HG02943 (cell line): Measurements from ENCODE around the gene CYB561.

Experiments
- ATAC-seq: cut with Tn5 transposase; IDR thresholded peaks from one replicate; pipeline ENCODE4 v1.9.1; 2021; ENCODE audit warnings: mild to moderate bottlenecking, low read depth, moderate library complexity; ENCODE audit not compliant: unreplicated experiment

CYB561 gene

GRCh38 chr17:63445954-63446752, at the start of gene CYB561:
TSS of gene CYB561 (minus strand) at chr17:63446306. CDS start at chr17:63437547, 8,759 bp downstream.
- ATAC-seq: peak; percentile 53

DNA sequence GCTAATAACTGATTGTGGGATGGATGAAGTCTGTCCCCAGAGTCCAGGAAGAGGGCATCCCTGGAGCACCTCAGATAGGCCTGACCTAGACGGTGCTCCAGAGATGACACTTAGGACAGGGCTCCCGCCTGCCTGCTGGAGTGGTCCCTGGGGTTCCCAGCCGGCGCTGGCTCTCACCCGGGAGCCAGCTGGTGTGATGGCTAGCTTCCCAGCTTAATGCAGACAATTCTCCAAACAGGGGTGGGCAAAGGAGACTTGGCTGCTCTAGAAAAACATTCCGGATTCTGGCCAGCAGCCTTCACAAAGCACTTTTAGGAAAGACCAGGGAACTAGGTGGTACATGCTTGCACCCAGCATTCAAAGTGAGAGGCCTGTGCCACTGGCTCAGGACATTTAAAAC, 49.4 kb upstream of the CYB561 start:
- no peak for ATAC-seq

DNA sequence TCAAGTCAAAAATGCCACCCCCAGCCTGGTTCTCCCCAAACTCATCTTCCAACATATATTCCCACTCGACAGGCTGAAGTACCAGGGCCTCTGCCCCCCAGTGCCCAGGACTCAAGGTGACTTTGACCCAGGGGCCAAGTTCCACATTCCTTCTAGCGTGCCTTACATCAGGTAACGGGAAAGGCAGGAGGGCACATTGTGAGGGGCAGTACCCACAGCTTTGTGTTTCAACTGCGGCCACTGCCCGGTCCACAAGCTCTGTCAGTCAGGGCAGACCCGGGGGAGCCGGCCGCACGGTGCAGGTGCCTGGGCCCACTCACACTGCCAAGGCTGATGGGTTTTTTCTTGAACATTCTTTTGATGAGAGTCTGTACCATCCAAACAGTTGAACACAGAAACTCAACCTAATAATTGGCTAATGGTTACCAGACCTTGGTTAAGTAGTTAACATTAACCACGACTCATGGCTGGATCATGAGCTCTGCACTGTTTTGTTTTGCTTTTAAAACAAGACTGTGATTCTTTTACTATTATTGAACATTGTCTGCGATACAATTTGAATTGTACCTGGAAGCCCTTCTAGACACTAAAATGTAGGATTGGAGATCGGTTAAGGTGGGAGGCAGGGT, 48.3 kb upstream of the CYB561 start:
- no peak for ATAC-seq

- no peak for ATAC-seq
Observed at GRCh38 chr17:63493411-63493810, 47.3 kb upstream of the CYB561 start.

- ATAC-seq: no peak
Observed at GRCh38 chr17:63492940-63493339, 46.8 kb upstream of the CYB561 start.

GRCh38 chr17:63491977-63492618, 46.0 kb upstream of the CYB561 start:
- no peak for ATAC-seq

DNA sequence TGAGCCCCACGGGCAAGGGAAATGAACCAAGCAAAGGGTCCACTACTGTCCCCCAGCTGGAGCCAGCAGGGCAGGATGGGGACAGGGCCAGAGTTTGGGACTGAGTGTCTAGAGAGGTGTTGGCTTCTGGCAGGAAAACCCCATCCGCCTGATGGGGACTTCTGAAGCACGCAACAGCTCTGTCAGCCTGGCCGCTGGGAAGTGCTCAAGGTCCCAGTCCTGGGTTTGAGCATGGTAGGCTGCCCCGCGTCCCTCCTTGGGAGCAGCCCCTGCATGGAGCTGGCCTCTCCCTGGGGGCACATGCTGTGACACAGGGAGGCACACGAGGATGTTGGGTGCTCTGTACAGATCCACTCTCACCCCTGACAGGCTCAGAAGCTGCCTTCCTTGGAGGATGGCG, 45.3 kb upstream of the CYB561 start:
- no peak for ATAC-seq

GRCh38 chr17:63490858-63491400, 44.8 kb upstream of the CYB561 start:
- no peak for ATAC-seq

DNA sequence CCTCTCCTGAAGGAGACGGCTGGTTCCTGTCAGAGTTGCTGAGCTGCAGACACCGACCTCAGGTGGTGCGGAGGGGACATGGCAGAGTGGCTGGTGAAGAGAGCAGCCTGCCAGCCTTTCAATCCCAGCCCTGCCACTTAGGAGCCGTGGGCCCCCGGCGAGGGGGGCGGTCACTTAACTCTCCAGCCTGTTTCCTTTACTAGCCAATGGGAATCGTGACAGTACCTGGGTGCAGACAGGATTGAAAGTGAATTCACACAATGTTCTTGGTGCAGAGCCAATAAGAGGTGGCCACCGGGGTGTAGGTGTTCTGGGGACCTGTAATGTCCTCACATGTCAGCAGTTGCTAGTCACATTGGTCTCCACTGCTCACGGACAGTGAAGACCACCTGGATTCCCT, 44.2 kb upstream of the CYB561 start:
- no peak for ATAC-seq

DNA sequence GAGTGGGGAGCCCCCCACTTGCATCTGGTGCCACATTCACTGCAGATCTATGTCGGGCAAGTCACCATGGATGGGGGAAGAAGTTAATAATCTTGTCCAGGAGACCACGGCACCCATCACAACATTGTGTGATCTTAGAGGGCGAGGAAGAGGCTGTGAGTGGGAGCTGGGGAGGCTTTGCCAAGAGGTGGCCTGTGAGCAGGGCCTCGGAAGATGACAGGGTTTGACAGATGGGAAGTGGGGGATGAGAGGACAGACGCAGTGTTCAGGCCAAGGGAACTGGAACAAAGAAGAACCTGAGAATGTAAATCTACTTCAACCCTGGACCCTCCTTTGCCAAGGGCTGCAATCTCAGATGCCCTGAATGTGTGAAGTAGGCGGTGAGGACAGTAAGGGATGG, 43.2 kb upstream of the CYB561 start:
- no peak for ATAC-seq

DNA sequence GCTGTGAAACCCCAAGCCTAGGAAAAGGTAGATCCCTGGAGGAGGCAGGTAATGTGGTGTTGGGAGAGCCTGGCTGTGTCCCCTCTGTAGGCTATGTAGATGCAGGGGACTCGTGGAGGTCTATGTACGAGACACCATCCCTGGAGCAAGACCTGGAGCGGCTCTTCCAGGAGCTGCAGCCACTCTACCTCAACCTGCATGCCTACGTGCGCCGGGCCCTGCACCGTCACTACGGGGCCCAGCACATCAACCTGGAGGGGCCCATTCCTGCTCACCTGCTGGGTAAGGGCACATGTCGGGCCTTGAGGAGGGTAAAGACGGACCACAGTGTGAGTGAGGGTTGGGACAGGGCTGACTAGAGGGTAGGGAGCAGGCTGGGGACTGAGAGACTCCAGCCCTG, 42.7 kb upstream of the CYB561 start:
- ATAC-seq: no peak

DNA sequence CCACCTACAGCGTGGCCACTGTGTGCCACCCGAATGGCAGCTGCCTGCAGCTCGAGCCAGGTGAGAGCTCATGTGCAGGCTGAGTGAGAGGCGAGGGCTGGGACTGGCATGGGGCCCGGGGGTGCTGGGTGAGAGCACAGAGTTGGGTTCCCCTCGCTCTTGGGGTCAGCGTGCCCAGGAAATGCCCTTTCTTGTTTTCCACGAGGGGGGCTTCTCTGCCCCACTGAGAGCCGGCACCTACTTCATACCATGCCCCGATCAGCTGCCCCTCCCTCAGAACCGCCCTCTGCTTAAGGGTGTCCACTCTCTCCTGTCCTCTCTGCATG, 40.9 kb upstream of the CYB561 start:
- ATAC-seq: no peak

DNA sequence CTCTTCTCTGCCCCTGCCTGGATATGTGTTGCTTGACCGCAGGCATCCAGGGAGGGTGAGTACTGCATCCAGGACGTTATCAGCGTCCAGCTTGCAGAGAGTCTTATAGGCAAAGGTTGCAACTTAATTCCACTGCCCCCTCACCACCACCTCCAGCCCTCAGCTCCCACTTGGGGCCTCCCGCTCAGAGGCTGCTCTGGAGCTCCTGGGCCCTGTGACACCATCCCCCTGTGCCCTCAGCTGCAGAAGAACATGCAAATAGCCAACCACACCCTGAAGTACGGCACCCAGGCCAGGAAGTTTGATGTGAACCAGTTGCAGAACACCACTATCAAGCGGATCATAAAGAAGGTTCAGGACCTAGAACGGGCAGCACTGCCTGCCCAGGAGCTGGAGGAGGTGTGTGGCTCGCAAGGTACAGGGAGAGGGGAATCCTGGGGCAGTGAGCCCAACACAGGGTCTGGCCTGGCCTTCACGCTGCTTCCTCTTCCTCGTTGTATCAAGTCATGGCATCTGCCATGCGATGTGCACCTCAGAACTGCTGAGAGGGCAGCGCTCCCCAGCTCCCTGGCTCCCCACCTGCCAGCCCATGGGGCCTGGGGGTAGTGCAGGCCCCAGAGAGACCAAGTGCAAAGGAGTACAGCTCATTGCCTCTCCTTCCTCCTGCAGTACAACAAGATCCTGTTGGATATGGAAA, 40.4 kb upstream of the CYB561 start:
- ATAC-seq: no peak

DNA sequence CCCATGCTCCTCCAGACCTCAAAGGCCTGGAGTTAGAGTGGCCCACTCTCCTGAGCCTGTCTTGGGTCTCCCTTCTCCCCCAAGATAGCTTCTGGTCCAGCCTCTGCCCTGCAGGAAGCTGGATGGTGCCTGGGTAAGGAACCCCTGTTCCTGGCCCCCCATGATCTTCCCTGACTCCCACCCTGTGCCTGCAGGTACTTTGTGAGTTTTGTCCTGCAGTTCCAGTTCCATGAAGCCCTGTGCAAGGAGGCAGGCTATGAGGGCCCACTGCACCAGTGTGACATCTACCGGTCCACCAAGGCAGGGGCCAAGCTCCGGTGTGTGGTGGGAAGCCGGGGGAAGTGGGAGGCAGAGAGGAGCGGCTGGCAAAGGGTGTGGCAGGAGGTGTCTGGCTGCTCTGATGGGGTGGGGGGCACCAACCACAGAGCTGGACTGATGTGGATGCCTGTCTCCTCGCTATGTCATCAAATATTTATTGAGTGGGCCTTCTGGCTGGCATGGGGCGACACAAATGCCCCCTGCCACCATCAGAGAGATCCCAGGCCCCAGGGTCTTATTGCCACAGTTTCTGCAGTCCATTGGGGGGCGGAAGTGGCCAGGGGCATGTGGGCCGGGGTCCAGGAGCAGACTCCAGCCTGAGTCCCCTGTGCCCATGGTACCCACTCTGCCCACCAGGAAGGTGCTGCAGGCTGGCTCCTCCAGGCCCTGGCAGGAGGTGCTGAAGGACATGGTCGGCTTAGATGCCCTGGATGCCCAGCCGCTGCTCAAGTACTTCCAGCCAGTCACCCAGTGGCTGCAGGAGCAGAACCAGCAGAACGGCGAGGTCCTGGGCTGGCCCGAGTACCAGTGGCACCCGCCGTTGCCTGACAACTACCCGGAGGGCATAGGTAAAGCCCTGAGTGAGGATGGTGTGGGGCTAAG, 37.8 kb upstream of the CYB561 start:
- ATAC-seq: no peak

DNA sequence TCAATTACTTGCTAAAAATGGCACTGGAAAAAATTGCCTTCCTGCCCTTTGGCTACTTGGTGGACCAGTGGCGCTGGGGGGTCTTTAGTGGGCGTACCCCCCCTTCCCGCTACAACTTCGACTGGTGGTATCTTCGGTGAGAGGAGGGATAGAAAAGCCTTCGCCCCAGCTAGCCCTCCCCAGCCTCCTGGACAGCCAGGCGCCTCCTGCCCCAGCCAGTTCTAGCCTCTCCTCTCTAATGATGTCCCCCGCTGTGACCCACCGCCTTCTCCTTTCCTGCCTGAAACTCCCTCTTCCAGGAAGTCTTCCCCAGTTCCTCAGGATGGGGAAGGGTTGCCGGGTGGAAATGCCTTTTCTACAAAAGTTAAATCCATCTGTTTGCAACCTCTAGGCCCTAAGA, 36.9 kb upstream of the CYB561 start:
- ATAC-seq: no peak

GRCh38 chr17:63482509-63482908, 36.4 kb upstream of the CYB561 start:
- no peak for ATAC-seq

- no peak for ATAC-seq
Observed at GRCh38 chr17:63481488-63481870, 35.4 kb upstream of the CYB561 start.

DNA sequence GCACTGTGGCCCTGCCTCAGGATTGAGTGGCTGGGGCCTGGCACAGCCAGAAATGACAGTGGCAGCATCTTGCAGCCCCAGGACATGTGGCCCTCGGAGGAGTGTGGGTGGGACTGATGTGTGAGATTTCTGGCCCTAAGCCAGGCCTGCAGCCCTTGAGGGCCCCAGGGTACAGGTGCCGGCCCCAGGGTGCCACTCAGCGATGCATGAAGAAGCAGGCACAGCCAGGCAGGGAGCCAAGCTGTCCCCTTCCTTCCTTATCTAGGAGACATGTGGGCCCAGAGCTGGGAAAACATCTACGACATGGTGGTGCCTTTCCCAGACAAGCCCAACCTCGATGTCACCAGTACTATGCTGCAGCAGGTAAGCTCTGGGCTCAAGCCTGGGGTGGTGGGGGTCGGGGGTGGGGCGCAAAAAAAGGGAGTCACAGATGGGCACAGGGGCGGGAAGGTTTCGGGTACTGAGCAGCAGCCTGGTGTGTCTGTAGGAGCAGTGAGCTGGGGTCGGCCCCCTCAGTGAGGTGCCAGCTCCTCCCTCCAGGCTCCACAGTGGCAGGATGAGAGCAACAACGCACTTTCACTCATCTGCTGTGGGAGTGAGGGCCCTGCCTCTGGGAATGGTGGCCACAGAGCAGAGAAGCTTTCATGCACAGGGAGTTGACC, 34.9 kb upstream of the CYB561 start:
- no peak for ATAC-seq

GRCh38 chr17:63480192-63480784, 34.2 kb upstream of the CYB561 start:
- no peak for ATAC-seq
